Panc1 (cell line): ENCODE measurements around the gene FAM216B. TPM values are rescaled to one million over a fixed set of nuclear protein-coding genes. Genes with fewer than 3 reads are reported as not detected.

Experiments
- ATAC-seq: fragments of 200-7000 bp; cut with Tn5 transposase; 2 replicates; pipeline ENCODE4 v1.9.1; 2020; ENCODE audit warnings: mild to moderate bottlenecking, moderate library complexity
- BruUV-seq: library from RNA; stranded (reverse); fragments of 400-500 nt; replicated peaks from 2 replicates; lab custom pipeline; 2021; lab: Mats Ljungman, UMichigan
- CTCF ChIA-PET: fragments of 300-600 bp; sonication (Branson Sonifier 250); formaldehyde crosslinking; loops from one replicate; lab custom pipeline; 2022; ENCODE audit warnings: antibody characterized with exemption; lab: Charles Lee
- POLR2A ChIA-PET: fragments of 300-600 bp; sonication (Branson Sonifier 250); formaldehyde crosslinking; loops from one replicate; lab custom pipeline; 2022; ENCODE audit warnings: antibody characterized with exemption; lab: Charles Lee
- DNase-seq: peaks from one replicate; pipeline ENCODE4 v3.0.0-alpha.2; 2010; ENCODE audit warnings: low read depth, low spot score
- H3K27ac ChIP-seq: 2 replicates; pipeline ENCODE4 v1.5.1; 2011; ENCODE audit warnings: mild to moderate bottlenecking, low read length, inconsistent platforms
- H3K27me3 ChIP-seq: fragments of 200-500 bp; sonication (Bioruptor generic); 2 replicates; pipeline ENCODE4 v1.6.0; 2014; ENCODE audit warnings: low read length, inconsistent platforms; ENCODE audit not compliant: control insufficient read depth, insufficient read depth
- H3K36me3 ChIP-seq: fragments of 200-500 bp; sonication (Bioruptor generic); 2 replicates; pipeline ENCODE4 v1.5.1; 2014; ENCODE audit warnings: inconsistent platforms, mild to moderate bottlenecking, low read length, moderate library complexity; ENCODE audit not compliant: control insufficient read depth, insufficient read depth
- H3K4me1 ChIP-seq: 2 replicates; pipeline ENCODE4 v1.5.1; 2011; ENCODE audit warnings: inconsistent platforms, mild to moderate bottlenecking, low read length, moderate library complexity; ENCODE audit not compliant: control insufficient read depth, insufficient read depth
- H3K4me3 ChIP-seq, 2 experiments: 2 replicates each; pipeline ENCODE4 v1.5.1; 2011 to 2012; ENCODE audit warnings: low read depth in 2 of 2, low read length in 2 of 2, mild to moderate bottlenecking in 2 of 2, inconsistent platforms in 1 of 2, moderate library complexity in 1 of 2
- H3K9me3 ChIP-seq: fragments of 200-500 bp; sonication (Bioruptor generic); 2 replicates; pipeline ENCODE4 v1.5.1; 2014; ENCODE audit warnings: low read depth, mild to moderate bottlenecking, inconsistent platforms, low read length, moderate library complexity; ENCODE audit not compliant: control insufficient read depth, insufficient read depth
- POLR2AphosphoS5 ChIP-seq: IDR thresholded peaks from 2 replicates; pipeline ENCODE4 v1.6.1; 2012; ENCODE audit warnings: mild to moderate bottlenecking, low read depth, low read length, moderate library complexity
- SIN3A ChIP-seq: IDR thresholded peaks from 2 replicates; pipeline ENCODE4 v1.6.1; 2012; ENCODE audit warnings: low read depth, mild to moderate bottlenecking, low read length, moderate library complexity, borderline replicate concordance; ENCODE audit not compliant: insufficient read depth
- TCF7L2 ChIP-seq: IDR thresholded peaks from 2 replicates; pipeline ENCODE4 v1.6.1; 2011; ENCODE audit warnings: mild to moderate bottlenecking, low read depth, low read length, inconsistent platforms
- in situ Hi-C: cut with HindIII; loops from 2 replicates; pipeline ENCODE4 v1.10.0; 2016; ENCODE audit warnings: low sequenced_read_pairs, low pct_unique_long_range_greater_than_20kb
- intact Hi-C: fragments of 100-400 bp; cut with micrococcal nuclease; formaldehyde crosslinking; loops from one replicate; pipeline ENCODE4 v1.10.0; 2022; ENCODE audit not compliant: unreplicated experiment
- total RNA-seq: library from RNA; stranded (reverse); gene quantifications from one replicate; pipeline ENCODE4 v1.2.1, GENCODE V29; 2021; ENCODE audit not compliant: unreplicated experiment
- TF ChIP-seq, protein P1 (sequence below), 2 experiments: IDR thresholded peaks; 2 replicates each; pipeline ENCODE4 v1.6.1; 2011 to 2012; ENCODE audit warnings: low read depth in 2 of 2, control low read depth in 1 of 2, low read length in 1 of 2, mild to moderate bottlenecking in 1 of 2, moderate library complexity in 1 of 2; ENCODE audit not compliant: insufficient read depth in 1 of 2
- TF ChIP-seq, protein P2 (sequence below): fragments of 450-650 bp; IDR thresholded peaks from 2 replicates; pipeline ENCODE4 v1.5.1; 2017; ENCODE audit warnings: mild to moderate bottlenecking

The FAM216B gene
- total RNA-seq, 1 experiment from 2014 or later: 0.05 TPM

DNA sequence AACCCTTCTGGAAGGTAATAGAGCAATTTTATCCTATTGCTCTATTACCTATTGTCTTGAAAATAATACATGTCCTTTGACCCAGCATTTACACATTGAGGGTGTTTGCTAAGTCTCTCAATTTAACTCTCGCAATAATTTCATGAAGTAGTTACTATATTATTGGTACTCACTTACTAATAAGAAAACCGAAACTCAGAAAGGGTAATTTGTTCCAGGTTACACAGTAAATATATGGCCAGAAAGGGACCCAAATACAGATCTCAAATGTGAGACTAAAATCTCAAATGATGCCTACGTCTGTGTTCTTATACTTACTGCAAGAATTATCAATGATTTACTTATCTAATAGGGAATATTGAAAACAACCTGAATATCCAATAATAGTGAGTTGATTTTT lies 29.7 kb upstream of the FAM216B start:
- TF ChIP-seq TCF7L2: no peak

DNA sequence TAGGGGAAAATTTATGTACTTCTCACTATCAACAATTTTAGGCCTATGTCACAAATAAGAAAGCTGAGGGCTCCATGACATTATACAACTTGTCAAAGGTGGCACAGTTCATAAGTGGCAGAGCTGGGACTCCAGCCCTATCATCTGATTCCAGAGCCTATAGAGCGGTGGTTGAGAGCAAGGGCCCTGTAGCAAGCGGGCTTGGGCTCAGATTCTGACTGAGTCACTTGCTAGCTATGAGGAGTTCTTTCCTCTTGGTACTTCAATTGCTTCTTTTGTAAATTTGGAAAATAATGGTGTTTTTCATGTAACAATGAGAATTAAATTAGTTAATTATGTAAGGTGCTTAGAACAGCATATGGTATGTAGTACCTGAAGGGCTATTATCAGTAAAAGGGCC lies 28.7 kb upstream of the FAM216B start:
- H3K27ac ChIP-seq: no peak overlapping the region
- H3K36me3 ChIP-seq: no peaks in the 10 kb centered on the region
- BruUV-seq: no TSS peak
- in situ Hi-C loops (no loop called here), intact Hi-C loops (no loop called here)
- DNase-seq (no peak), ATAC-seq (no peak)
- H3K4me3 ChIP-seq: no peak overlapping the region
- H3K27me3 ChIP-seq: no peaks in the 10 kb centered on the region
- CTCF ChIA-PET: no interaction called here
- POLR2A ChIA-PET: no interaction called here
- H3K9me3 ChIP-seq: no peaks in the 10 kb centered on the region
- no peaks in the 10 kb centered on the region for H3K4me1 ChIP-seq
- TF ChIP-seq POLR2AphosphoS5 (no peak), TCF7L2 (no peak), SIN3A (no peak)
- TF ChIP-seq, protein P1, sequence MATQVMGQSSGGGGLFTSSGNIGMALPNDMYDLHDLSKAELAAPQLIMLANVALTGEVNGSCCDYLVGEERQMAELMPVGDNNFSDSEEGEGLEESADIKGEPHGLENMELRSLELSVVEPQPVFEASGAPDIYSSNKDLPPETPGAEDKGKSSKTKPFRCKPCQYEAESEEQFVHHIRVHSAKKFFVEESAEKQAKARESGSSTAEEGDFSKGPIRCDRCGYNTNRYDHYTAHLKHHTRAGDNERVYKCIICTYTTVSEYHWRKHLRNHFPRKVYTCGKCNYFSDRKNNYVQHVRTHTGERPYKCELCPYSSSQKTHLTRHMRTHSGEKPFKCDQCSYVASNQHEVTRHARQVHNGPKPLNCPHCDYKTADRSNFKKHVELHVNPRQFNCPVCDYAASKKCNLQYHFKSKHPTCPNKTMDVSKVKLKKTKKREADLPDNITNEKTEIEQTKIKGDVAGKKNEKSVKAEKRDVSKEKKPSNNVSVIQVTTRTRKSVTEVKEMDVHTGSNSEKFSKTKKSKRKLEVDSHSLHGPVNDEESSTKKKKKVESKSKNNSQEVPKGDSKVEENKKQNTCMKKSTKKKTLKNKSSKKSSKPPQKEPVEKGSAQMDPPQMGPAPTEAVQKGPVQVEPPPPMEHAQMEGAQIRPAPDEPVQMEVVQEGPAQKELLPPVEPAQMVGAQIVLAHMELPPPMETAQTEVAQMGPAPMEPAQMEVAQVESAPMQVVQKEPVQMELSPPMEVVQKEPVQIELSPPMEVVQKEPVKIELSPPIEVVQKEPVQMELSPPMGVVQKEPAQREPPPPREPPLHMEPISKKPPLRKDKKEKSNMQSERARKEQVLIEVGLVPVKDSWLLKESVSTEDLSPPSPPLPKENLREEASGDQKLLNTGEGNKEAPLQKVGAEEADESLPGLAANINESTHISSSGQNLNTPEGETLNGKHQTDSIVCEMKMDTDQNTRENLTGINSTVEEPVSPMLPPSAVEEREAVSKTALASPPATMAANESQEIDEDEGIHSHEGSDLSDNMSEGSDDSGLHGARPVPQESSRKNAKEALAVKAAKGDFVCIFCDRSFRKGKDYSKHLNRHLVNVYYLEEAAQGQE (IDR thresholded peaks at IDR 0.05; ENCODE audit: insufficient read depth in 1 of 2, low read depth in 2 of 2, low read length in 1 of 2): no peak
- TF ChIP-seq, protein P2, sequence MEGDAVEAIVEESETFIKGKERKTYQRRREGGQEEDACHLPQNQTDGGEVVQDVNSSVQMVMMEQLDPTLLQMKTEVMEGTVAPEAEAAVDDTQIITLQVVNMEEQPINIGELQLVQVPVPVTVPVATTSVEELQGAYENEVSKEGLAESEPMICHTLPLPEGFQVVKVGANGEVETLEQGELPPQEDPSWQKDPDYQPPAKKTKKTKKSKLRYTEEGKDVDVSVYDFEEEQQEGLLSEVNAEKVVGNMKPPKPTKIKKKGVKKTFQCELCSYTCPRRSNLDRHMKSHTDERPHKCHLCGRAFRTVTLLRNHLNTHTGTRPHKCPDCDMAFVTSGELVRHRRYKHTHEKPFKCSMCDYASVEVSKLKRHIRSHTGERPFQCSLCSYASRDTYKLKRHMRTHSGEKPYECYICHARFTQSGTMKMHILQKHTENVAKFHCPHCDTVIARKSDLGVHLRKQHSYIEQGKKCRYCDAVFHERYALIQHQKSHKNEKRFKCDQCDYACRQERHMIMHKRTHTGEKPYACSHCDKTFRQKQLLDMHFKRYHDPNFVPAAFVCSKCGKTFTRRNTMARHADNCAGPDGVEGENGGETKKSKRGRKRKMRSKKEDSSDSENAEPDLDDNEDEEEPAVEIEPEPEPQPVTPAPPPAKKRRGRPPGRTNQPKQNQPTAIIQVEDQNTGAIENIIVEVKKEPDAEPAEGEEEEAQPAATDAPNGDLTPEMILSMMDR: no peak

More for the DNA sequence above, 29.7 kb upstream of the FAM216B start:
- no peak overlapping the region for H3K4me3 ChIP-seq
- no peaks in the 10 kb centered on the region for H3K27me3 ChIP-seq
- BruUV-seq: no TSS peak
- in situ Hi-C loops (no loop called here), intact Hi-C loops (no loop called here)
- no peak overlapping the region for H3K27ac ChIP-seq
- CTCF ChIA-PET: no interaction called here
- ATAC-seq (no peak), DNase-seq (no peak)
- H3K9me3 ChIP-seq: no peaks in the 10 kb centered on the region
- H3K4me1 ChIP-seq: no peaks in the 10 kb centered on the region
- H3K36me3 ChIP-seq: no peaks in the 10 kb centered on the region
- POLR2A ChIA-PET: no interaction called here

DNA sequence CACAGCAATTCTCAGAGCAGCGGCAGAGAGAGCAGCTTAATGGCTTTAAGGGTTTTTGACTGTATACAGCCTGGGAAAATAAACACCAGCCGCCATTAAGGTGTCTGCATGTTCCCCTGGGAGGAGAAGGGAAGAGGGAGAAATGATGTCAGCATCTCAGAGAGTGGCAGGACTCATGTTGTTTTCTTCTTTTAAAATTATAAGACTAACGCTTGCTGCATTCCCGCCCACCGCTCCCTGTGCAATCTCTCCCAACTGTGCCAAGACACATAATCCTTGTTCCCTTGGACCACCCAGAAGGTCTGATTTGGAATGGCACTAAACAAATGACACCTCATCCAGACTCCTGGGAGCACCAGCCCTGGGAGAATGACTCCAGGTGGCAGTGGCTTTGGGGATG lies 27.7 kb upstream of the FAM216B start:
- H3K27ac ChIP-seq: no peak overlapping the region
- H3K36me3 ChIP-seq: no peaks in the 10 kb centered on the region
- ATAC-seq (no peak), DNase-seq (no peak)
- H3K4me1 ChIP-seq: no peaks in the 10 kb centered on the region
- POLR2A ChIA-PET: no interaction called here
- BruUV-seq: no TSS peak
- no peak overlapping the region for H3K4me3 ChIP-seq
- TF ChIP-seq, protein P1 (IDR thresholded peaks at IDR 0.05; ENCODE audit: insufficient read depth in 1 of 2, low read depth in 2 of 2, low read length in 1 of 2): no peak
- no peak for TF ChIP-seq POLR2AphosphoS5
- no peak for TF ChIP-seq TCF7L2
- TF ChIP-seq SIN3A: no peak
- TF ChIP-seq, protein P2: no peak
- no peaks in the 10 kb centered on the region for H3K27me3 ChIP-seq
- intact Hi-C loops (no loop called here), in situ Hi-C loops (no loop called here)
- no peaks in the 10 kb centered on the region for H3K9me3 ChIP-seq
- CTCF ChIA-PET: no interaction called here
